ENCODE data around the gene HMGB4.

Gene HMGB4

GRCh38 chr1:33841494-33841893 lies 22.4 kb upstream of the HMGB4 start:
- no peak for DNase-seq (ENCODE audit: low spot score)
- POLR2A ChIA-PET (ENCODE audit: low non-redundant PET): no interaction called here
- TF ChIP-seq CTCF (conservative IDR thresholded peaks at IDR 0.05; ENCODE audit: low read depth): no peak
- no peak overlapping the region for H3K27ac ChIP-seq
- CTCF ChIA-PET: no interaction called here

GRCh38 chr1:33842348-33842747 lies 21.5 kb upstream of the HMGB4 start:
- H3K27ac ChIP-seq: no peak overlapping the region
- CTCF ChIA-PET: interaction anchor here (0.7 kb wide), 1 partner anchor 23 kb away, joined by 3 read pairs; no protein-coding TSS in a partner anchor
- POLR2A ChIA-PET (ENCODE audit: low non-redundant PET): no interaction called here
- DNase-seq (ENCODE audit: low spot score): no peak
- TF ChIP-seq CTCF (conservative IDR thresholded peaks at IDR 0.05; ENCODE audit: low read depth): no peak

- ChIA-PET POLR2A (ENCODE audit: low non-redundant PET) (interaction anchor here (0.6 kb wide), 1 partner anchor 636 kb away, joined by 3 read pairs; no protein-coding TSS in a partner anchor), CTCF (no interaction called here)
- H3K27ac ChIP-seq: no peak overlapping the region
- no peak for TF ChIP-seq CTCF (conservative IDR thresholded peaks at IDR 0.05; ENCODE audit: low read depth)
- DNase-seq (ENCODE audit: low spot score): no peak
Measured at GRCh38 chr1:33844166-33844565, 19.7 kb upstream of the HMGB4 start.

DNA sequence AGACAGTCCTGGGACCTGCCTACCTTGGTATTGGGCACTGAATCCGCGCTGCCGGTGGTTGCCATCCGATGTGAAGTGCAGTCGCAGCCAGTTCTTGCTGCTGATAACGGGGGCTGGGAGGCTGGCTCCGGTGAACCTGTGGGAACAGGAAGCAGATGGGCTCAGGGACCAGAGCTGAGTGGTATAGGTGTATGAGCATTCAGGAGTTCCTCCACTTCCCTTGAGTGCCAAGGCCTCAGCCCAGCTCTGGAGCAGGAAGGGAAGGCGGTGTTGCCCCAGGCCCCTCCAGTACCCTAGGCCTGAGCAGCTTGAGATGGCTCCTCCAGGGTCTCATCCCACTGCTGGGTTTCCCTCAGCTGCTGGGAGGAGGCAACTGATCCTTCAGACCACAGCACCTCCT lies 17.0 kb upstream of the HMGB4 start:
- TF ChIP-seq CTCF (conservative IDR thresholded peaks at IDR 0.05; ENCODE audit: low read depth): no peak
- DNase-seq (ENCODE audit: low spot score): no peak
- POLR2A ChIA-PET (ENCODE audit: low non-redundant PET): no interaction called here
- CTCF ChIA-PET: no interaction called here
- no peak overlapping the region for H3K27ac ChIP-seq

- CTCF ChIA-PET: interaction anchor here (0.6 kb wide), 2 partner anchors 45 to 112 kb away, joined by 3 read pairs; no protein-coding TSS in a partner anchor
- no peak overlapping the region for H3K27ac ChIP-seq
- no peak for TF ChIP-seq CTCF (conservative IDR thresholded peaks at IDR 0.05; ENCODE audit: low read depth)
- no peak for DNase-seq (ENCODE audit: low spot score)
- POLR2A ChIA-PET (ENCODE audit: low non-redundant PET): no interaction called here
Measured at GRCh38 chr1:33848205-33848937, 15.5 kb upstream of the HMGB4 start.

GRCh38 chr1:33849211-33849610 lies 14.7 kb upstream of the HMGB4 start:
- CTCF ChIA-PET: interaction anchor here (0.6 kb wide), 2 partner anchors 44 to 113 kb away, joined by 3 read pairs; no protein-coding TSS in a partner anchor
- no peak for DNase-seq (ENCODE audit: low spot score)
- TF ChIP-seq CTCF (conservative IDR thresholded peaks at IDR 0.05; ENCODE audit: low read depth): no peak
- no peak overlapping the region for H3K27ac ChIP-seq
- POLR2A ChIA-PET (ENCODE audit: low non-redundant PET): no interaction called here

All from RWPE1 (cell line).